ENCODE results near the gene STYXL1.

GRCh38 chr7:76064208-76064970 is 16.6 kb upstream of the STYXL1 start:
- TF ChIP-seq POLR2AphosphoS5 (IDR thresholded peaks at IDR 0.05) (no peak), CTCF (IDR thresholded peaks at IDR 0.05) (no peak)

All from sigmoid colon (tissue), 4 donors.